ENCODE measurements around the gene WDR89. TPM values are rescaled to one million over a fixed set of nuclear protein-coding genes. Genes with fewer than 3 reads are reported as not detected.
"Not testable (repeated sequence)": the region's sequence is repeated elsewhere in the genome, so short reads cannot be mapped to it uniquely, and the experiment has no call there.

Gene WDR89
- total RNA-seq, 1 donor from 2014 or later: 11.7 TPM

- TF ChIP-seq CTCF (IDR thresholded peaks at IDR 0.05): no peak
- H3K27me3 Mint-ChIP-seq (ENCODE audit: low read depth): no peaks in the 10 kb centered on the region
These were observed 17.5 kb downstream of the WDR89 start for GRCh38 chr14:63624203-63624602.

DNA sequence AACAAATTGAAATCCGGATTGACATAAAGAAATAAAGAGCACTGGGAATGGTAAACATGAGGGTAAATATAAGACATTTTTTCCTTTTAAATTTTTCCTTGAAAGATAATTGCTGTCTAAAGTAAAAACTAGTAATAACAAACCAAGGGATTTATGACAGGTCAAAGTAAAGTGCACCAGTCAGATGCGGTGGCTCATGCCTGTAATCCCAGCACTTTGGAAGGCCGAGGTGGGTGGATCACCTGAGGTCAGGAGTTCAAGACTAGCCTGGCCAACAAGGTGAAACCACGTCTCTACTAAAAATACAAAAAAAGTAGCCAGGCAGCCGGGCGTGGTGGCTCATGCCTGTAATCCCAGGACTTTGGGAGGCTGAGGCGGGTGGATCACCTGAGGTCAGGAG is 19.7 kb downstream of the WDR89 start:
- H3K27ac Mint-ChIP-seq (ENCODE audit: unreplicated experiment); H3K27me3 Mint-ChIP-seq (ENCODE audit: low read depth); H3K4me3 Mint-ChIP-seq (ENCODE audit: unreplicated experiment); H3K4me1 Mint-ChIP-seq (ENCODE audit: low read depth); H3K36me3 Mint-ChIP-seq (ENCODE audit: low read depth); H3K9me3 Mint-ChIP-seq (ENCODE audit: low read depth); DNase-seq (ENCODE audit: low spot score): not testable (repeated sequence)

More at GRCh38 chr14:63624203-63624602, 17.5 kb downstream of the WDR89 start:
- no peaks in the 10 kb centered on the region for H3K4me1 Mint-ChIP-seq (ENCODE audit: low read depth)
- H3K27ac Mint-ChIP-seq (ENCODE audit: unreplicated experiment): no peak overlapping the region
- H3K9me3 Mint-ChIP-seq (ENCODE audit: low read depth): no peaks in the 10 kb centered on the region
- H3K36me3 Mint-ChIP-seq (ENCODE audit: low read depth): peaks cover 4% of the 10 kb centered on the region
- DNase-seq (ENCODE audit: low spot score): no peak
- H3K4me3 Mint-ChIP-seq (ENCODE audit: unreplicated experiment): no peak overlapping the region

DNA sequence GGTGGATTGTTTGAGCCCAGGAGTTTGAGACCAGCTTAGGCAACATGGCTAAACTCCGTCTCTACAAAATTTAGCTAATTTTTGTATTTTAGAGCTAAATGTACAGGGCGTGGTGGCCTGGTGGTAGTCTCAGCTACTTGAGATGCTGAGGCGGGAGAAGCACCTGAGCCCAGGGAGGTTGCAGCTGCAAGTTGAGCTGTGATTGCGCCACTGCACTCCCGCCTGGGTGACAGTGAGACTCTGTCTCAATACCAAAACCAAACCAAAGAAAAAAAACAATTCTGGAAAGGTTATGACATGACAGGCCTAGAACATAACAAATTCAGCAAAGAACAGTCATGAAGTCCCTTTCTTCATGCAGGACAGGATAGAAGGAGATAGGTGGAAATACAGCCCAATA is 25.7 kb downstream of the WDR89 start:
- H3K27ac Mint-ChIP-seq (ENCODE audit: unreplicated experiment): no peak overlapping the region

DNA sequence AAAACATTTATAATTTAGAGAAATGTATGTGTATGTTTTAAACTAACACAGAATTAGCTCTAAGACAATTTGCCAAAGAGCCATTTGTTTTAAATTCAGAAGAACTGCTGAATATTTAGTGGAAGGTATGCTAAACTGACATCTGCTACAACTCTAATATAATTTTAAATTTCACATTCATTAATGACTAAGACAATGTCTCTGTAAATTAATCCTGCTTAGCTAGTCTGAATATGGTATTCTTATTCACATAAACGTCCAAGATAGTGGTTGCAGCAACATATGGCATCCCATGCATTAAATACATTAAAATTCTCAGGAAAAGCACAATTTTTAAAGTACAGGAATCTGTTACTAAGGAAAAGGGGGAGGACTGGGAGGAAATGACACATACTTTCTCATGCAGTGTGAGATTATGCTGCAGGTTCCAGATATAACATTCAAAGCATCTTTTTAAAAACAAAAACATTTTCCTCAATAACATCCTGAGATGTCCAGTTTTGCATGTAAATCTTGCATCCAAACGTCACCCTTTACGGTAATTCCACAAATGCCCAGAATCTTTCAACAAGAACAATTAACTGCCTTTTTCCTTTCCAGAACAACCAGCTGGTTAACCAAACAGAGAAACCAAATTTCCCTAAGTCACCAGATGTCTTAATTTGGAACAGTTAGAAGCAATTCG is 26.9 kb downstream of the WDR89 start:
- no peak overlapping the region for H3K4me3 Mint-ChIP-seq (ENCODE audit: unreplicated experiment)
- peak overlapping the region; percentile 25 for H3K27ac Mint-ChIP-seq (ENCODE audit: unreplicated experiment)
- TF ChIP-seq CTCF (IDR thresholded peaks at IDR 0.05): peak; percentile 16
- no peaks in the 10 kb centered on the region for H3K27me3 Mint-ChIP-seq (ENCODE audit: low read depth)
- H3K4me1 Mint-ChIP-seq (ENCODE audit: low read depth): peaks cover 22% of the 10 kb centered on the region
- no peaks in the 10 kb centered on the region for H3K9me3 Mint-ChIP-seq (ENCODE audit: low read depth)
- no peaks in the 10 kb centered on the region for H3K36me3 Mint-ChIP-seq (ENCODE audit: low read depth)
- DNase-seq (ENCODE audit: low spot score): no peak

More for the DNA sequence above, 25.7 kb downstream of the WDR89 start:
- H3K4me1 Mint-ChIP-seq (ENCODE audit: low read depth): peaks cover 22% of the 10 kb centered on the region
- H3K27me3 Mint-ChIP-seq (ENCODE audit: low read depth): no peaks in the 10 kb centered on the region
- DNase-seq (ENCODE audit: low spot score): no peak
- TF ChIP-seq CTCF (IDR thresholded peaks at IDR 0.05): no peak
- H3K4me3 Mint-ChIP-seq (ENCODE audit: unreplicated experiment): no peak overlapping the region
- no peaks in the 10 kb centered on the region for H3K9me3 Mint-ChIP-seq (ENCODE audit: low read depth)
- H3K36me3 Mint-ChIP-seq (ENCODE audit: low read depth): peaks cover 3% of the 10 kb centered on the region

DNA sequence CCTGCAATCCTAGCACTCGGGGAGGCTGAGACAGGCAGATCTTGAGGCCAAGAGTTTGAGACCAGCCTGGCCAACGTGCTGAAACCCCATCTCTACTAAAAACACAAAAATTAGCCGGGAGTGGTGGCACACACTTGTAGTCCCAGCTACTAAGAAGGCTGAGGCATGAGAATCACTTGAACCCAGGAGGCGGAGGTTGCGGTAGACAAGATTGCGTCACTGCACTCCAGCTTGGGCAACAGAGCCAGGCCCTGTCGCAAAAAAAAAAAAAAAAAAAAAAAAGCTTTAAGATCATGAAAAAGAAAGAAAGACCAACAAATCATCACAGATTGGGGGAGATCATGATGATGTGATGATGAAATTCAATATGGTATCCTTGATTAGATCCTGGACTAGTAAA is 30.6 kb downstream of the WDR89 start:
- DNase-seq (ENCODE audit: low spot score): no peak
- no peaks in the 10 kb centered on the region for H3K36me3 Mint-ChIP-seq (ENCODE audit: low read depth)
- H3K27me3 Mint-ChIP-seq (ENCODE audit: low read depth): no peaks in the 10 kb centered on the region
- H3K27ac Mint-ChIP-seq (ENCODE audit: unreplicated experiment): no peak overlapping the region
- no peak for TF ChIP-seq CTCF (IDR thresholded peaks at IDR 0.05)
- peaks cover 18% of the 10 kb centered on the region for H3K4me1 Mint-ChIP-seq (ENCODE audit: low read depth)
- H3K9me3 Mint-ChIP-seq (ENCODE audit: low read depth): no peaks in the 10 kb centered on the region
- no peak overlapping the region for H3K4me3 Mint-ChIP-seq (ENCODE audit: unreplicated experiment)

GRCh38 chr14:63605041-63605532 is 36.6 kb downstream of the WDR89 start:
- no peak overlapping the region for H3K27ac Mint-ChIP-seq (ENCODE audit: unreplicated experiment)
- H3K9me3 Mint-ChIP-seq (ENCODE audit: low read depth): no peaks in the 10 kb centered on the region
- no peak for TF ChIP-seq CTCF (IDR thresholded peaks at IDR 0.05)
- H3K4me3 Mint-ChIP-seq (ENCODE audit: unreplicated experiment): no peak overlapping the region
- H3K36me3 Mint-ChIP-seq (ENCODE audit: low read depth): peaks cover 3% of the 10 kb centered on the region
- DNase-seq (ENCODE audit: low spot score): no peak
- H3K4me1 Mint-ChIP-seq (ENCODE audit: low read depth): no peaks in the 10 kb centered on the region
- H3K27me3 Mint-ChIP-seq (ENCODE audit: low read depth): no peaks in the 10 kb centered on the region
